GM10266 (cell line): ENCODE measurements around the gene HLTF.

Experiments used
- DNase-seq: peaks from one replicate; pipeline ENCODE4 v3.0.0; 2012; ENCODE audit errors: extremely low spot score
- CTCF ChIP-seq: IDR thresholded peaks from 2 replicates; pipeline ENCODE4 v1.5.1; 2012; ENCODE audit warnings: mild to moderate bottlenecking, low read depth; ENCODE audit not compliant: control insufficient read depth, insufficient read depth; ENCODE audit errors: missing control alignments

Gene HLTF

GRCh38 chr3:149011676-149012075, 74.7 kb downstream of the HLTF start:
- no peak for DNase-seq
- no peak for TF ChIP-seq CTCF

GRCh38 chr3:149010966-149011365, 75.4 kb downstream of the HLTF start:
- DNase-seq = no peak
- no peak for TF ChIP-seq CTCF

- DNase-seq = no peak
- no peak for TF ChIP-seq CTCF
These were observed 75.8 kb downstream of the HLTF start for GRCh38 chr3:149010504-149010951.

- TF ChIP-seq CTCF = no peak
- no peak for DNase-seq
These were observed 76.6 kb downstream of the HLTF start for GRCh38 chr3:149009732-149010131.

GRCh38 chr3:149007567-149008257, 78.6 kb downstream of the HLTF start:
- DNase-seq = no peak
- TF ChIP-seq CTCF = no peak

- TF ChIP-seq CTCF = no peak
- no peak for DNase-seq
These were observed 80.9 kb downstream of the HLTF start for GRCh38 chr3:149005416-149005815.

GRCh38 chr3:149004622-149005021, 81.7 kb downstream of the HLTF start:
- no peak for TF ChIP-seq CTCF
- no peak for DNase-seq
